Neural cell (in vitro differentiated cells): Measurements from ENCODE around the gene OR2V1.

Source experiments
- EZH2 ChIP-seq: fragments of 200-600, 300-800 bp; shearing (Covaris generic), sonication (generic); IDR thresholded peaks from 2 replicates; pipeline ENCODE4 v1.6.1; 2014; ENCODE audit warnings: antibody characterized with exemption, low read length, borderline replicate concordance, mild to moderate bottlenecking; ENCODE audit not compliant: insufficient read depth, poor library complexity, severe bottlenecking
- RAD21 ChIP-seq: fragments of 450-650 bp; conservative IDR thresholded peaks from 2 replicates; pipeline ENCODE4 v1.6.1; 2014; ENCODE audit warnings: antibody characterized with exemption, mild to moderate bottlenecking, moderate library complexity

DNA sequence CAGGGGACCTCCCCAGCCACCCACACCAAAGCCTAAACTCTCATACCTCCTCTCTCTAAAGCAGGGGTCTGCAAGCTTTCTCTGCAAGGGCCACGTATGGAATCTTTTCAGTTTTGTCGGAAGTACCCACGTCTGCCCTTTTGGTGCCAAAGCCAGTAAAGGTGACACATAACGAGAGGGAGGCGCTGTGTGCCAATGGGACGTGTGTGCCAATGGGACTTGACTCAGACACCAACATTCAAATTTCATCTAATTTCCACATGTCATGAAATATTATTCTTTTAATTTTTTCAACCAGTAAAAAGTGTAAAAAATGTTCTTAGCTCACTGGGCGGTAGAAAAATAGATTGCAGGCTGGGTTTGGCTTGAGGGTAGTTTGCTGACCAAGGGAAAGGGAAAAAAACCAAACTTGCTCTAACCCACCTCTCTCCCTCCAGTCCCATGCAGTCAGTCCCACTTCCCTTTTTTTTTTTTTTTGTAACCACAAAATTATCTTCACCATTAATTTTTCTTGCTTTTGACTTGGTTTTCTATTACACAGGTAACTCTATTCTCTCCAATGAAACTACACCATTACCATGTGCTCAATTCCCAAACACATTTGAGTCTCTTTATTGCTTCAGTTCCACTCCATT lies 25.5 kb downstream of the OR2V1 start:
- TF ChIP-seq EZH2 (no peak), RAD21 (no peak)
